Measurements from ENCODE around the gene TLK2. TPM values are rescaled to one million over a fixed set of nuclear protein-coding genes. Genes with fewer than 3 reads are reported as not detected.
"Not testable (repeated sequence)": the region's sequence is repeated elsewhere in the genome, so short reads cannot be mapped to it uniquely, and the experiment has no call there.

The TLK2 gene
- polyA plus RNA-seq, 1 donor = 70.3 TPM

- DNase-seq = no peak
Measured at GRCh38 chr17:62599964-62600657, 121.5 kb downstream of the TLK2 start.

- no peak for DNase-seq
Measured at GRCh38 chr17:62600805-62601204, 122.2 kb downstream of the TLK2 start.

- DNase-seq = no peak
Measured at GRCh38 chr17:62601471-62601870, 122.8 kb downstream of the TLK2 start.

GRCh38 chr17:62603783-62604182 is 125.2 kb downstream of the TLK2 start:
- DNase-seq = not testable (repeated sequence)

GRCh38 chr17:62605588-62605987 is 127.0 kb downstream of the TLK2 start:
- no peak for DNase-seq

- no peak for DNase-seq
Measured at GRCh38 chr17:62611292-62611691, 132.7 kb downstream of the TLK2 start.

- DNase-seq = no peak
Measured at GRCh38 chr17:62611728-62612127, 133.1 kb downstream of the TLK2 start.

- not testable (repeated sequence) for DNase-seq
Measured at GRCh38 chr17:62612289-62612688, 133.7 kb downstream of the TLK2 start.

- DNase-seq = not testable (repeated sequence)
Measured at GRCh38 chr17:62613095-62613494, 134.5 kb downstream of the TLK2 start.

GRCh38 chr17:62614142-62614541 is 135.5 kb downstream of the TLK2 start:
- no peak for DNase-seq

GRCh38 chr17:62615503-62615902 is 136.9 kb downstream of the TLK2 start:
- DNase-seq = no peak

- no peak for DNase-seq
Measured at GRCh38 chr17:62616993-62617893, 138.6 kb downstream of the TLK2 start.

GRCh38 chr17:62617894-62618472 is 139.4 kb downstream of the TLK2 start:
- DNase-seq = no peak

- DNase-seq = no peak
Measured at GRCh38 chr17:62618647-62619416, 140.2 kb downstream of the TLK2 start.

- DNase-seq = no peak
Measured at GRCh38 chr17:62619417-62620155, 141.0 kb downstream of the TLK2 start.

- no peak for DNase-seq
Measured at GRCh38 chr17:62621223-62621622, 142.6 kb downstream of the TLK2 start.

- DNase-seq = no peak
Measured at GRCh38 chr17:62625184-62625869, 146.7 kb downstream of the TLK2 start.

- no peak for DNase-seq
Measured at GRCh38 chr17:62625870-62626200, 147.2 kb downstream of the TLK2 start.

GRCh38 chr17:62626719-62627218 is 148.1 kb downstream of the TLK2 start:
- DNase-seq = peak; percentile 73

GRCh38 chr17:62627219-62627903 is 148.7 kb downstream of the TLK2 start, which contains the start of gene MRC2:
MRC2 (plus strand) TSS chr17:62627670; CDS start chr17:62627803, 133 bp downstream.
- DNase-seq = peak; percentile 77
